H1 (cell line): Measurements from ENCODE around the gene USP20. TPM values are rescaled to one million over a fixed set of nuclear protein-coding genes. Genes with fewer than 3 reads are reported as not detected.

Experiments
- CTCF ChIA-PET: fragments of 300-600 bp; sonication (Branson Sonifier 250); formaldehyde crosslinking; loops from one replicate; lab custom pipeline; 2021; ENCODE audit not compliant: partially characterized antibody; lab: Charles Lee
- POLR2A ChIA-PET: fragments of 300-600 bp; sonication (Branson Sonifier 250); formaldehyde crosslinking; loops from one replicate; lab custom pipeline; 2021; ENCODE audit warnings: inconsistent platforms; ENCODE audit not compliant: partially characterized antibody; lab: Charles Lee
- DNase-seq, 2 experiments: peaks; one replicate each; pipeline versions ENCODE4 v3.0.0 to v3.0.0-alpha.2; 2010 to 2022; ENCODE audit warnings: low spot score in 2 of 2, low read depth in 1 of 2, mixed read lengths in 1 of 2
- FAIRE-seq: peaks from 2 replicates; lab custom pipeline; 2011; peaks lifted over from hg19 to GRCh38; lab: Jason Lieb, UNC
- H2AFZ ChIP-seq: 2 replicates; pipeline ENCODE4 v1.8.1; 2012; ENCODE audit warnings: low read length, inconsistent platforms
- H2AK5ac ChIP-seq: 2 replicates; pipeline ENCODE4 v1.6.1; 2013; ENCODE audit warnings: low read depth, low read length
- H2BK120ac ChIP-seq: replicated peaks from 2 replicates; pipeline ENCODE3; 2013; ENCODE audit warnings: low read depth, low read length, inconsistent platforms
- H2BK12ac ChIP-seq: 2 replicates; pipeline ENCODE4 v1.6.1; 2013; ENCODE audit warnings: low read depth, low read length
- H2BK15ac ChIP-seq: 2 replicates; pipeline ENCODE4 v1.6.1; 2013; ENCODE audit warnings: low read length
- H2BK20ac ChIP-seq: 2 replicates; pipeline ENCODE4 v1.6.1; 2013; ENCODE audit warnings: low read length
- H2BK5ac ChIP-seq: 2 replicates; pipeline ENCODE4 v1.6.1; 2013; ENCODE audit warnings: low read depth, low read length
- H3K14ac ChIP-seq: 2 replicates; pipeline ENCODE4 v1.6.1; 2013; ENCODE audit warnings: inconsistent platforms; ENCODE audit not compliant: insufficient read length
- H3K18ac ChIP-seq: 2 replicates; pipeline ENCODE4 v1.6.1; 2013; ENCODE audit warnings: low read length; ENCODE audit errors: extremely low read depth
- H3K23ac ChIP-seq: 2 replicates; pipeline ENCODE4 v1.6.1; 2013; ENCODE audit warnings: inconsistent platforms; ENCODE audit not compliant: insufficient read length
- H3K23me2 ChIP-seq: 2 replicates; pipeline ENCODE4 v1.6.1; 2013; ENCODE audit warnings: low read depth, low read length
- H3K27ac ChIP-seq: 2 replicates; pipeline ENCODE4 v1.6.1; 2011; ENCODE audit warnings: low read depth, low read length, inconsistent platforms
- H3K27me3 ChIP-seq, 4 experiments: replicated peaks in 1 of 4; 1 replicate in 1 of 4; 2 replicates in 3 of 4; pipeline versions ENCODE4 v1.6.1 to v1.8.1; 2011 to 2013; ENCODE audit warnings: low read length in 3 of 4, mild to moderate bottlenecking in 3 of 4, inconsistent platforms in 2 of 4, mixed read lengths in 2 of 4, moderate library complexity in 1 of 4; ENCODE audit not compliant: control insufficient read depth in 3 of 4, insufficient read depth in 3 of 4; ENCODE audit errors: extremely low read depth in 1 of 4
- H3K36me3 ChIP-seq, 4 experiments: 2 replicates each; pipeline versions ENCODE4 v1.6.1 to v1.8.1; 2011 to 2013; ENCODE audit warnings: mild to moderate bottlenecking in 4 of 4, low read length in 3 of 4, moderate library complexity in 2 of 4, control low read depth in 1 of 4, inconsistent platforms in 1 of 4; ENCODE audit not compliant: insufficient read depth in 4 of 4, control insufficient read depth in 2 of 4
- H3K4ac ChIP-seq: replicated peaks from 2 replicates; pipeline ENCODE3; 2013; ENCODE audit warnings: low read length, low read depth, mixed read lengths, inconsistent platforms; ENCODE audit not compliant: insufficient read length
- H3K4me1 ChIP-seq, 4 experiments: replicated peaks in 1 of 4; 1 replicate in 1 of 4; 2 replicates in 3 of 4; pipeline versions ENCODE4 v1.6.1 to v1.8.1; 2011 to 2013; ENCODE audit warnings: low read length in 3 of 4, inconsistent platforms in 2 of 4, mixed read lengths in 1 of 4; ENCODE audit not compliant: insufficient read depth in 4 of 4, control insufficient read depth in 3 of 4
- H3K4me2 ChIP-seq, 2 experiments: 2 replicates each; pipeline versions ENCODE4 v1.6.1 to v1.8.1; 2011 to 2013; ENCODE audit warnings: low read depth in 2 of 2, low read length in 2 of 2, control low read depth in 1 of 2, inconsistent platforms in 1 of 2, mild to moderate bottlenecking in 1 of 2; ENCODE audit not compliant: insufficient read depth in 1 of 2
- H3K4me3 ChIP-seq, 4 experiments: fragments of 200-600, 300-600 bp in 1 of 4; sonication (generic), shearing (Covaris generic), sonication (Bioruptor Twin) in 1 of 4; 2 replicates each; pipeline versions ENCODE4 v1.5.1 to v1.8.1; 2011 to 2016; ENCODE audit warnings: low read length in 4 of 4, low read depth in 3 of 4, control low read depth in 2 of 4, inconsistent platforms in 2 of 4, mild to moderate bottlenecking in 2 of 4, mixed read lengths in 1 of 4, moderate library complexity in 1 of 4; ENCODE audit not compliant: insufficient read depth in 2 of 4; ENCODE audit errors: extremely low read depth in 1 of 4
- H3K56ac ChIP-seq: replicated peaks from 2 replicates; pipeline ENCODE3; 2013; ENCODE audit warnings: low read depth, mild to moderate bottlenecking, mixed read lengths, low read length, inconsistent platforms; ENCODE audit not compliant: insufficient read length
- H3K79me1 ChIP-seq: 2 replicates; pipeline ENCODE4 v1.6.1; 2013; ENCODE audit warnings: low read depth, low read length, control low read depth
- H3K79me2 ChIP-seq, 2 experiments: 2 replicates each; pipeline versions ENCODE4 v1.6.1 to v1.8.1; 2012 to 2013; ENCODE audit warnings: low read length in 2 of 2, mild to moderate bottlenecking in 2 of 2, inconsistent platforms in 1 of 2; ENCODE audit not compliant: insufficient read depth in 2 of 2, control insufficient read depth in 1 of 2
- H3K9ac ChIP-seq, 4 experiments: replicated peaks in 1 of 4; 1 replicate in 1 of 4; 2 replicates in 3 of 4; pipeline versions ENCODE4 v1.6.1 to v1.8.1; 2011 to 2013; ENCODE audit warnings: low read depth in 3 of 4, low read length in 3 of 4, control low read depth in 2 of 4, mild to moderate bottlenecking in 2 of 4, moderate library complexity in 2 of 4, inconsistent platforms in 1 of 4; ENCODE audit errors: extremely low read depth in 1 of 4
- H3K9me3 ChIP-seq, 2 experiments: 2 replicates each; pipeline versions ENCODE4 v1.6.1 to v1.8.1; 2012 to 2013; ENCODE audit warnings: mild to moderate bottlenecking in 2 of 2, moderate library complexity in 2 of 2, control low read depth in 1 of 2, inconsistent platforms in 1 of 2, low read depth in 1 of 2, low read length in 1 of 2, mixed read lengths in 1 of 2; ENCODE audit not compliant: insufficient read depth in 2 of 2
- H4K20me1 ChIP-seq, 2 experiments: replicated peaks in 1 of 2; 2 replicates each; pipeline versions ENCODE3 to v1.8.1; 2011 to 2013; ENCODE audit warnings: inconsistent platforms in 2 of 2, low read length in 2 of 2, mild to moderate bottlenecking in 1 of 2; ENCODE audit not compliant: insufficient read depth in 2 of 2, control insufficient read depth in 1 of 2
- H4K5ac ChIP-seq: 2 replicates; pipeline ENCODE4 v1.6.1; 2013; ENCODE audit warnings: low read length, low read depth, mixed read lengths, inconsistent platforms; ENCODE audit not compliant: insufficient read length
- H4K8ac ChIP-seq: 2 replicates; pipeline ENCODE4 v1.8.0; 2013; ENCODE audit warnings: mild to moderate bottlenecking, moderate library complexity, low read length, inconsistent platforms; ENCODE audit not compliant: insufficient read depth; ENCODE audit errors: extremely low read depth
- H4K91ac ChIP-seq: replicated peaks from 2 replicates; pipeline ENCODE3; 2013; ENCODE audit warnings: low read length, mixed read lengths, inconsistent platforms; ENCODE audit not compliant: insufficient read length
- CHD2 ChIP-seq: IDR thresholded peaks from 2 replicates; pipeline ENCODE4 v1.6.1; 2012; ENCODE audit warnings: low read length, improper control_type of control experiment
- KDM5A ChIP-seq: fragments of 200-600 bp; IDR thresholded peaks from 2 replicates; pipeline ENCODE4 v1.7.1; 2012; ENCODE audit warnings: mild to moderate bottlenecking, low read length, inconsistent platforms, mixed read lengths
- SAP30 ChIP-seq: fragments of 300-600 bp; sonication (generic); IDR thresholded peaks from 2 replicates; pipeline ENCODE4 v1.7.1; 2012; ENCODE audit warnings: low read length, moderate library complexity, mild to moderate bottlenecking, inconsistent platforms; ENCODE audit not compliant: insufficient read depth, insufficient replicate concordance
- SP2 ChIP-seq: IDR thresholded peaks from 2 replicates; pipeline ENCODE4 v1.6.1; 2012; ENCODE audit warnings: mild to moderate bottlenecking, low read length, inconsistent platforms
- SP4 ChIP-seq: IDR thresholded peaks from 2 replicates; pipeline ENCODE4 v1.6.1; 2012; ENCODE audit warnings: low read length, inconsistent platforms
- WGBS, 2 experiments: shearing (Covaris generic) in 1 of 2; methylation state at CpG; one replicate each; pipeline versions ENCODE4 v1.1.6 to v1.1.7; 2013 to 2015; ENCODE audit warnings: low lambda C conversion rate in 2 of 2, mixed read lengths in 2 of 2, inconsistent platforms in 1 of 2, low coverage in 1 of 2, missing lambda C conversion rate in 1 of 2; ENCODE audit not compliant: insufficient replicate concordance in 2 of 2, insufficient coverage in 1 of 2, insufficient read length in 1 of 2; ENCODE audit errors: extremely low coverage in 1 of 2, missing lambda C conversion rate in 1 of 2; 5-methylcytosine and 5-hydroxymethylcytosine counted together
- polyA plus RNA-seq, 7 experiments: library from polyadenylated mRNA; depleted of rRNA in 3 of 7; stranded (reverse) in 5 of 7; unstranded in 2 of 7; fragments of >200 nt in 5 of 7; fragments of 200-250 nt in 2 of 7; gene quantifications; 1 replicate in 5 of 7; 2 replicates in 1 of 7; 4 replicates in 1 of 7; pipeline versions ENCODE4 v1.2.1 to v1.2.3, GENCODE V29; 2011 to 2013; ENCODE audit warnings: missing spikeins in 2 of 7, mixed read lengths in 2 of 7
- total RNA-seq: library from RNA; stranded (reverse); fragmentation: NEBNext Ultra II Directional; extraction: Animal tissue kit (Norgen Biotek cat#: 25700); gene quantifications from 2 replicates; pipeline ENCODE4 v1.2.1, GENCODE V29; 2021
- TF ChIP-seq, protein P1 (sequence below), 3 experiments: IDR thresholded peaks; 1 replicate in 2 of 3; 2 replicates in 1 of 3; pipeline versions ENCODE4 v1.5.1 to v1.6.1; 2011; ENCODE audit warnings: low read length in 3 of 3, mild to moderate bottlenecking in 3 of 3, inconsistent platforms in 2 of 3, low read depth in 1 of 3, moderate library complexity in 1 of 3; ENCODE audit not compliant: insufficient read depth in 1 of 3; ENCODE audit errors: control extremely low read depth in 1 of 3
- TF ChIP-seq, protein P2 (sequence below): IDR thresholded peaks from 2 replicates; pipeline ENCODE4 v1.6.1; 2012; ENCODE audit warnings: low read length, inconsistent platforms

The USP20 gene
- total and polyA plus RNA-seq, 2 of the 8 experiments (the other 6 are each of a cell fraction or from before 2014, with no cell fraction given) = 13.4 to 23.0 TPM

DNA sequence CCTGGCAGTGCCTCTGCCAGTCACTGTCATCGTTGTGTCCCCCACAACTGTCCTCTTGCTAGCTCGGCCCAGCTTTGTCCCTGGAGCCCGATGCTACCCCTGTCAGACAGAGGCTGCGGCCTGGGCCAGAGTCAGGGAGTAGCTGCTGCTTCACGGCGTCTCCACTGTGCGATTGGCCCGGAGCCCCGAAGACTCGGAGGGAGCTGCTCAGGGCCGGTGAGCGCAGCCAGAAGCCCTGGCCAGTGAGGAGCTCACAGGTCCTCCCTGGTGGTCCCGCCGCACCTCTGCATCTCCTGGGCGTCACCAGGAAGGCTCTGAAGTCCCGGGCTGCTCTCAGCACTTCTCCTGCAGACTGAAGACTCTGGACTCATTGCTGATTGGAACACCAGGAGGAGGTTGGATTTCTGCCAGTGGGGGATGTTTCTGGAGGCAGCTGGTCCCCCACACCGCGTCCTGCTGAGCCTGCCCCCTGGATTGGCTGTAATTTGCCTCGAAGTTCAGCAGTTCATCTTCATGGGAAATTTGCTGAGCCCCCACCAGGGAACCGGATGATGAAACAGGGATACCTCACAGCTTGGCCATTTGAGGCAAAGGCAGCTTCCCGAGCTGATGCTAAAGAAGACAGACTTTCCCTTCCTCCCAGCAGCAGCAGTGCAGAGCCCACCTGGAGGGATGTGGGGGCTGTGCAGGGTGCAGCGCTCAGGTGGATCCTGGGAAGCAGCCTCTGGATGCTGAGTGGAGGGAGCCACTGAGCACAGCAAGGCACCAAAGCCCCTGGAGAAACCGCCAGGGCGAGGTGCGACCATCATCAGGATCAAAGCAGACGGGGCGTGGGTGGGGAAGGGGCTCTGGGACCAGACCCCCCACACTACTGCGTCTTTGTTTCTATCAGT lies 45.6 kb downstream of the USP20 start:
- H3K79me1 ChIP-seq = no peaks in the 10 kb centered on the region
- H3K4me3 ChIP-seq = no peak overlapping the region
- H3K27me3 ChIP-seq = no peaks in the 10 kb centered on the region
- H3K23ac ChIP-seq = no peak overlapping the region
- no peak overlapping the region for H3K9ac ChIP-seq
- H2BK120ac ChIP-seq = no peak overlapping the region
- no peak overlapping the region for H2BK20ac ChIP-seq
- H3K18ac ChIP-seq = no peak overlapping the region
- no peak overlapping the region for H4K8ac ChIP-seq
- no peak overlapping the region for H3K27ac ChIP-seq
- no peak overlapping the region for H3K4ac ChIP-seq
- POLR2A ChIA-PET = no interaction called here
- peaks cover 0 to 4% (median 0%) of the 10 kb centered on the region in 4 experiments; a peak in 2 of 8 replicates for H3K36me3 ChIP-seq
- 88% methylated on average over 26 of the region's 28 CpGs; no CpG with 5 or more reads in 1 of the 2 experiments for WGBS, 2 experiments
- no peak overlapping the region for H2BK5ac ChIP-seq
- no peak overlapping the region for H4K91ac ChIP-seq
- no peak for FAIRE-seq
- H3K79me2 ChIP-seq = no peaks in the 10 kb centered on the region
- CTCF ChIA-PET = interaction anchor here (0.8 to 1.3 kb wide), 3 partner anchors 20 to 159 kb away, joined by 4 to 6 read pairs (median 5); no protein-coding TSS in a partner anchor
- H3K9me3 ChIP-seq = no peaks in the 10 kb centered on the region
- no peaks in the 10 kb centered on the region for H4K20me1 ChIP-seq
- DNase-seq = no peak
- no peak overlapping the region for H2BK12ac ChIP-seq
- no peak overlapping the region; a peak in 1 of 4 replicates for H3K4me2 ChIP-seq
- H2AK5ac ChIP-seq = no peak overlapping the region
- peaks cover 0 to 18% (median 15%) of the 10 kb centered on the region in 4 experiments; a peak in 6 of 7 replicates for H3K4me1 ChIP-seq
- no peak overlapping the region for H2AFZ ChIP-seq
- H4K5ac ChIP-seq = no peak overlapping the region
- no peak overlapping the region for H3K56ac ChIP-seq
- H3K14ac ChIP-seq = no peak overlapping the region
- H3K23me2 ChIP-seq = peaks cover 5% of the 10 kb centered on the region; the same call in 1 of the 2 replicates
- no peak overlapping the region for H2BK15ac ChIP-seq
- TF ChIP-seq, protein P1, sequence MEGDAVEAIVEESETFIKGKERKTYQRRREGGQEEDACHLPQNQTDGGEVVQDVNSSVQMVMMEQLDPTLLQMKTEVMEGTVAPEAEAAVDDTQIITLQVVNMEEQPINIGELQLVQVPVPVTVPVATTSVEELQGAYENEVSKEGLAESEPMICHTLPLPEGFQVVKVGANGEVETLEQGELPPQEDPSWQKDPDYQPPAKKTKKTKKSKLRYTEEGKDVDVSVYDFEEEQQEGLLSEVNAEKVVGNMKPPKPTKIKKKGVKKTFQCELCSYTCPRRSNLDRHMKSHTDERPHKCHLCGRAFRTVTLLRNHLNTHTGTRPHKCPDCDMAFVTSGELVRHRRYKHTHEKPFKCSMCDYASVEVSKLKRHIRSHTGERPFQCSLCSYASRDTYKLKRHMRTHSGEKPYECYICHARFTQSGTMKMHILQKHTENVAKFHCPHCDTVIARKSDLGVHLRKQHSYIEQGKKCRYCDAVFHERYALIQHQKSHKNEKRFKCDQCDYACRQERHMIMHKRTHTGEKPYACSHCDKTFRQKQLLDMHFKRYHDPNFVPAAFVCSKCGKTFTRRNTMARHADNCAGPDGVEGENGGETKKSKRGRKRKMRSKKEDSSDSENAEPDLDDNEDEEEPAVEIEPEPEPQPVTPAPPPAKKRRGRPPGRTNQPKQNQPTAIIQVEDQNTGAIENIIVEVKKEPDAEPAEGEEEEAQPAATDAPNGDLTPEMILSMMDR (IDR thresholded peaks at IDR 0.05; ENCODE audit: control extremely low read depth in 1 of 3, insufficient read depth in 1 of 3, low read depth in 1 of 3, low read length in 3 of 3) = no peak
- no peak for TF ChIP-seq SAP30
- no peak for TF ChIP-seq SP4
- no peak for TF ChIP-seq CHD2
- TF ChIP-seq KDM5A = no peak
- TF ChIP-seq, protein P2, sequence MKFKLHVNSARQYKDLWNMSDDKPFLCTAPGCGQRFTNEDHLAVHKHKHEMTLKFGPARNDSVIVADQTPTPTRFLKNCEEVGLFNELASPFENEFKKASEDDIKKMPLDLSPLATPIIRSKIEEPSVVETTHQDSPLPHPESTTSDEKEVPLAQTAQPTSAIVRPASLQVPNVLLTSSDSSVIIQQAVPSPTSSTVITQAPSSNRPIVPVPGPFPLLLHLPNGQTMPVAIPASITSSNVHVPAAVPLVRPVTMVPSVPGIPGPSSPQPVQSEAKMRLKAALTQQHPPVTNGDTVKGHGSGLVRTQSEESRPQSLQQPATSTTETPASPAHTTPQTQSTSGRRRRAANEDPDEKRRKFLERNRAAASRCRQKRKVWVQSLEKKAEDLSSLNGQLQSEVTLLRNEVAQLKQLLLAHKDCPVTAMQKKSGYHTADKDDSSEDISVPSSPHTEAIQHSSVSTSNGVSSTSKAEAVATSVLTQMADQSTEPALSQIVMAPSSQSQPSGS = no peak
- TF ChIP-seq SP2 = no peak
